GM19240 (cell line): Measurements from ENCODE around the gene HOXC11.

ENCODE experiments used
- DNase-seq: peaks from one replicate; pipeline ENCODE4 v3.0.0; 2011; ENCODE audit warnings: low spot score; ENCODE audit not compliant: insufficient read length

Gene HOXC11

GRCh38 chr12:53956914-53957536 is 15.9 kb upstream of the HOXC11 start:
- no peak for DNase-seq

GRCh38 chr12:53958128-53958527 is 14.8 kb upstream of the HOXC11 start:
- DNase-seq, result no peak

- DNase-seq, result no peak
Measured at GRCh38 chr12:53959314-53959713, 13.6 kb upstream of the HOXC11 start.

- no peak for DNase-seq
Measured at GRCh38 chr12:53960187-53961024, 12.5 kb upstream of the HOXC11 start.

- DNase-seq, result no peak
Measured at GRCh38 chr12:53961025-53961761, 11.7 kb upstream of the HOXC11 start.

GRCh38 chr12:53963005-53963404 is 9.9 kb upstream of the HOXC11 start:
- no peak for DNase-seq

GRCh38 chr12:53963434-53964314 is 9.3 kb upstream of the HOXC11 start:
- DNase-seq, result no peak

GRCh38 chr12:53964315-53964713 is 8.6 kb upstream of the HOXC11 start:
- no peak for DNase-seq

- no peak for DNase-seq
Measured at GRCh38 chr12:53965281-53966084, 7.4 kb upstream of the HOXC11 start.

- no peak for DNase-seq
Measured at GRCh38 chr12:53966085-53966384, 6.9 kb upstream of the HOXC11 start.

GRCh38 chr12:53966385-53967133 is 6.4 kb upstream of the HOXC11 start:
- DNase-seq, result no peak

- no peak for DNase-seq
Measured at GRCh38 chr12:53967421-53967925, 5.5 kb upstream of the HOXC11 start.

GRCh38 chr12:53968214-53969127 is 4.5 kb upstream of the HOXC11 start:
- no peak for DNase-seq

GRCh38 chr12:53969588-53970259 is 3.2 kb upstream of the HOXC11 start:
- no peak for DNase-seq

GRCh38 chr12:53970451-53970850 is 2.5 kb upstream of the HOXC11 start:
- DNase-seq, result no peak

GRCh38 chr12:53971129-53971528 is 1.8 kb upstream of the HOXC11 start:
- DNase-seq, result no peak

- no peak for DNase-seq
Measured at GRCh38 chr12:53971686-53972085, 1.2 kb upstream of the HOXC11 start.

GRCh38 chr12:53972152-53972702 is 699 bp upstream of the HOXC11 start:
- no peak for DNase-seq
